Epithelial cell of esophagus (primary cell): ENCODE results near the gene GPC6.

Experiments used
- DNase-seq: peaks from one replicate; pipeline ENCODE4 v3.0.0; 2010; ENCODE audit warnings: low read depth
- H3K4me3 ChIP-seq: 2 replicates; pipeline ENCODE4 v1.5.1; 2011; ENCODE audit warnings: mild to moderate bottlenecking, low read length, control low read depth
- CTCF ChIP-seq: IDR thresholded peaks from 2 replicates; pipeline ENCODE4 v1.5.1; 2011; ENCODE audit warnings: low read depth, mild to moderate bottlenecking, low read length, control low read depth, inconsistent platforms; ENCODE audit not compliant: insufficient read depth; ENCODE audit errors: missing control alignments

The GPC6 gene

GRCh38 chr13:93810264-93810663 lies 583.7 kb downstream of the GPC6 start:
- no peak for DNase-seq
- no peak for TF ChIP-seq CTCF
- H3K4me3 ChIP-seq: no peak overlapping the region

GRCh38 chr13:93811071-93811737 lies 584.6 kb downstream of the GPC6 start:
- DNase-seq: no peak
- no peak for TF ChIP-seq CTCF
- no peak overlapping the region for H3K4me3 ChIP-seq

- no peak for DNase-seq
- TF ChIP-seq CTCF: no peak
- H3K4me3 ChIP-seq: no peak overlapping the region
These were observed 585.1 kb downstream of the GPC6 start for GRCh38 chr13:93811738-93812112.

GRCh38 chr13:93814658-93815057 lies 588.1 kb downstream of the GPC6 start:
- TF ChIP-seq CTCF: no peak

GRCh38 chr13:93818345-93818744 lies 591.7 kb downstream of the GPC6 start:
- DNase-seq: no peak
- no peak for TF ChIP-seq CTCF
- H3K4me3 ChIP-seq: no peak overlapping the region

More at GRCh38 chr13:93814658-93815057, 588.1 kb downstream of the GPC6 start:
- no peak overlapping the region for H3K4me3 ChIP-seq
- no peak for DNase-seq

GRCh38 chr13:93819331-93819890 lies 592.8 kb downstream of the GPC6 start:
- no peak overlapping the region for H3K4me3 ChIP-seq
- no peak for TF ChIP-seq CTCF
- DNase-seq: no peak

- no peak for DNase-seq
- TF ChIP-seq CTCF: no peak
- H3K4me3 ChIP-seq: no peak overlapping the region
These were observed 597.7 kb downstream of the GPC6 start for GRCh38 chr13:93824286-93824685.
